PC-9 (cell line): Measurements from ENCODE around the gene FUT8.

ENCODE experiments used
- EZH2 ChIP-seq: fragments of 200-600 bp; sonication (generic); IDR thresholded peaks from 2 replicates; pipeline ENCODE4 v1.8.0; 2017; ENCODE audit warnings: antibody characterized with exemption, low read depth
- TF ChIP-seq, protein P1 (sequence below): fragments of 200-600 bp; sonication (generic); conservative IDR thresholded peaks from 2 replicates; pipeline ENCODE4 v1.6.1; 2017; ENCODE audit warnings: mixed run types, antibody characterized with exemption, mild to moderate bottlenecking, moderate library complexity

DNA sequence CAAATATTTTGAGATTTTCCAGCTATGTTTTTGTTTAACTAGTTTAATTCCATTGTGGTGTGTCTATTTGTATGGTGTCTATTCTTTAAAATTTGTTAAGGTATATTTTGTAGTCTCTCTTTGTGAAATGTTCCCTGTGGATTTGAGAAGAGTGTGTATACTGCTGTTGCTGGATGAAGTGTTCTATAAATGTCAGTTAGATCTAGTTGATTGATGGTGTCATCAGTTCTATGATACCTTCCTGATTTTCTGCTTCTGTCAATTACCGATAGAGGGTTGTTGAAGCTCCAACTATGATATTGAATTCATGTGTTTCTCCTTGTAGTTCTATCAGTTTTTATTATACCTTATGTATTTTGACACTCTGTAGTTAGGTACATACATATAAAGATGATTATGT is 53.1 kb downstream of the FUT8 start:
- TF ChIP-seq, protein P1, sequence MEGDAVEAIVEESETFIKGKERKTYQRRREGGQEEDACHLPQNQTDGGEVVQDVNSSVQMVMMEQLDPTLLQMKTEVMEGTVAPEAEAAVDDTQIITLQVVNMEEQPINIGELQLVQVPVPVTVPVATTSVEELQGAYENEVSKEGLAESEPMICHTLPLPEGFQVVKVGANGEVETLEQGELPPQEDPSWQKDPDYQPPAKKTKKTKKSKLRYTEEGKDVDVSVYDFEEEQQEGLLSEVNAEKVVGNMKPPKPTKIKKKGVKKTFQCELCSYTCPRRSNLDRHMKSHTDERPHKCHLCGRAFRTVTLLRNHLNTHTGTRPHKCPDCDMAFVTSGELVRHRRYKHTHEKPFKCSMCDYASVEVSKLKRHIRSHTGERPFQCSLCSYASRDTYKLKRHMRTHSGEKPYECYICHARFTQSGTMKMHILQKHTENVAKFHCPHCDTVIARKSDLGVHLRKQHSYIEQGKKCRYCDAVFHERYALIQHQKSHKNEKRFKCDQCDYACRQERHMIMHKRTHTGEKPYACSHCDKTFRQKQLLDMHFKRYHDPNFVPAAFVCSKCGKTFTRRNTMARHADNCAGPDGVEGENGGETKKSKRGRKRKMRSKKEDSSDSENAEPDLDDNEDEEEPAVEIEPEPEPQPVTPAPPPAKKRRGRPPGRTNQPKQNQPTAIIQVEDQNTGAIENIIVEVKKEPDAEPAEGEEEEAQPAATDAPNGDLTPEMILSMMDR: no peak
- no peak for TF ChIP-seq EZH2
